IPS-11a (cell line): ENCODE results near the gene LIMS2.

Source experiments
- H3K4me3 ChIP-seq: one replicate; pipeline ENCODE4 v1.5.1; 2013; ENCODE audit warnings: low read depth, low read length, control low read depth

The LIMS2 gene

DNA sequence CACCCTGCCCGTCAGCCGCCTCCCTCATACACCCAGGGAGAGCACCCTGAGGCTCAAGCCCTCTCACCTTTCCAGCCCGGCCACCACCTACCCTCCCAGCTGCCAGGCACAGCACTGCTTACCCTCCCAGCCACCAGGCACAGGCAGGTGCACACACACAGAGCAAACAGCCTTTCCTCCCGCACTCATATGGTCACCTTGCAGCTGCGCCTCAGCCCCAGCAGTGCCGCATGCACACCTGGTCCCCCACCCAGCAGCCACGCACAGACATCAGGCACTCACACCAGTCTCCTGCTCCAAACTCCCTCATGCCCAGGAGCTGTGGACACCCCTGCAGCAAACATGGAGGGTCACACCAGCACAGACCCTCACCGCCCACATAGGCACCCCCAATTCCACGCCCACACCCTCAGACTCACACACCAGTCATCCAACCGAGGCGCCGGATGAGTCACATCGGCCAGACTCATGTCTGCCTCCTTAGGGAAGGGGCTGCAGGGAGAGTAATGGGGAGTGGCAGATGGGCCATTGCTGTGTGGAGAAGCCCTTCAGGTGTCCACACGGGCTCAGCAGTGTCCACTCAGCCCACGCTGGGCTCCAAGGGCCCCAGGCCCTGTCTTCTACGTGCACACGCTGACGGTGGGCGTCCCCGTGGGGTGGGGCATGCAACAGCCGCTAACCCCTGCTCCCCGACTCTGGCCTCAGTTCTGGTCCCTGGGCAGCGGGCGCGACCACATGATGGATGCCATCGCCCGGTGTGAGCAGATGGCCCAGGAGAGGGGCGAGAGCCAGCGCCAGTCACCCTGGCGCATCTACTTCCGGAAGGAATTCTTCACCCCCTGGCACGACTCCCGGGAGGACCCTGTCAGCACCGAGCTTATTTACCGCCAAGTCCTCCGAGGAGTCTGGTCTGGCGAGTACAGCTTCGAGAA lies 51.7 kb downstream of the LIMS2 start:
- H3K4me3 ChIP-seq, result no peak overlapping the region

DNA sequence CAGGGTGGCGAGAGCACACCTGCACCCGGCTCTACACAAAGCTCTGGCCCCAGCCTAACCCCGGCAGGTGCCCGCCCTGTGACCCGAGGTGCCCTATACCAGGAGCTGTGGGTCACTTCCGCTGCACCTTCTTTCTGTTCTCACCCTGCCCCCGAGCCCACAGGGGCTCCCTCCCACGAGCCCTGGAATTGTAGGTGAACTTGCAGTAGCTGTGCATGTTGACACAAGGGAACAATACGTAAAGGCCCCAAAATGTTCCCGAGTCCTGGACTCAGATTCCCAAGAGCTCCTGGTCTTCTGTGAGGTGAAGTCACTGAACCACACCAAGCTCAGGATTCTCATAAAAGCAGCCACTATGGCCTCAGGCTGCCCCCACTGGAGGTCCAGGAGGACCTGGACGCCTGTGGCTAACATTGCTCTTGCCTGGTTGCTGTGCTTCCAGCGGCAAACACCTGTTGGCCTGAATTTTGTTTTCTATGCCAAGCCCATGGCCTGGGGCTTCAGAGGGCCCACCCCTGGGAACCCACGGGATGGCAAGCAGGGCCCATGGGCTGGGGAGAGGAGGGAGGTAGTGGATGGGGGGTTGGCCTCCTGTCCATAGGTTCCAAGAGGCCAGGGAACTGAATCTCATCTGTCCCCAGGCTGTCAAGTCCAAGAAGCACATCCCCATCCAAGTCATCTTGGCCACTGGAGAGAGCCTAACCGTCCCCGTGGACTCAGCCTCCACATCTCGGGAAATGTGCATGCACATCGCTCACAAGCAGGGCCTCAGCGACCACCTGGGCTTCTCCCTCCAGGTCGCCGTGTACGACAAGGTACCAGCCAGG lies 52.6 kb downstream of the LIMS2 start:
- H3K4me3 ChIP-seq, result no peak overlapping the region

DNA sequence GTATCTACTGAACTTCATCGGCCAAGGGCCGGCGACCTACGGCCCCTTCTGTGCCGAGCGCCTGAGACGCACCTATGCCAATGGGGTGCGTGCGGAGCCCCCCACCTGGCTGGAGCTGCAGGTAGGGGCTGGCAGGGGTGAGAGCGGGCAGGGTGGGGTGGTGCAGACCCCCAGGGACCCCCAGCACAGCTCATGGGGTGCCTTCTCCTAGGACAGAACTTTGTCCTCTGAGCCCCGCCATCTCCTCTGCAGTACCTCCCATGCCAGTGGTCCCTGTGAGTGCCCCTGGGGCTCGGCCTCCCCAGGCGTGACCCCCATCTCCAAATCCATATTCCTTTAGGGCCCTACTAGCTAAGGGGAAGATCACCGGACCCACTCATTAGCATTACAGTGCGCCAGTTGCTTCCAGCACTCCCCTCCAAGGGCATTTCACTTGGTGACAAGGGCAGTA lies 53.3 kb downstream of the LIMS2 start:
- H3K4me3 ChIP-seq, result no peak overlapping the region

DNA sequence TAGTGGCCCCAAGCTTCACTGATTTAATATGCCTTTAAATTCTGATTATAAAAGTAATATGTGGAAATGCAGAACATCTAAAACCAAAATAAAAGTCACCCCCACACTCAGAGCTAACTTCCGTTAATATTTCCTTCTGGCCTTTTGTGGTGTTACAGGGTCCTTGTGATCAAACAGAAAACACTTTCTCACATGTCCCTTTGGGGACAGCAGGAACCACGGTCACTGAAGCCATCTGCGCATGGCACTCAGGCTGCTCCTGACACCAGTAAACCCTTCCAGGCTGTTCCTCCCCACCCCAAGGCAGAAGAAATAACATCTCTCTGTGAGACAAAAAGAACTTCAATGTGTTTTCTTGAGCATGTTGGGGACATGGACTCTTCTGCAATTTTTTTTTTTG lies 54.5 kb downstream of the LIMS2 start:
- H3K4me3 ChIP-seq, result no peak overlapping the region

DNA sequence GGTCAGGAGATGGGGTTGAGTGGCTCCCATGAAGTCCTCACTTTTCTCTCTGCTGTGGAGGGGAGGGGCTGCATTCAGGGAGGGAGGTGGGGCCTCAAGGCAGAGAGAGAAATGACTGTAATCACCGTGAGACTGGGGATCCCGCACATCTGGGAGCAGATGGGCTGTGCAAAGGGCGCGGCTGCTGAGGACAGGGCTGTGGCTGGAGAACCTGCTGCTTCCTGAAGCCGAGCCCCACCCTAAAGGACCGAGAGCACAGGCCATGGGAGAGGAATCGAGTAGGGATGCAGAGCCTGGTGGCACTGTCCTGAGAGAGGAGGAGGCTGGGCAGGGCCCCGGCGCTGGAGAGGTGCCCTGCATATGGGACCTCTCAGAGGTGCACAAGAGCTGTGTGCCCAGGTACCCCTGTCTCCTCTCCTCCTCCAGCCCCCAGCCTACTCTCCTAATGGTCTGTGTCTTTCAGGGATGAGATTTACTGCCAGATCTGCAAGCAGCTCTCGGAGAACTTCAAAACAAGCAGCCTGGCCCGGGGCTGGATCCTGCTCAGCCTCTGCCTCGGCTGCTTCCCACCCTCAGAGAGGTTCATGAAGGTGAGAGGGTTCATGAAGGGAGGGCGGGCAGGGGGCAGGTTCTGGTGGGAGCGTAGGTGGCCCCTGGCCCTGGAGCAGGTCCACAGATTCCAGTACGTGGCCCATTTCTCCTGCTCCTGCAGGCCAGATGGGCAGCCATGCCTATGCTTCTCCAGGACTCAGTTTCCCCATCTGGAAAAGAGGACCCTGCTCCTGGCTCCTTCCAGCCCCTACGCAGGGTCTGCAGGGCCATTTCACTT lies 55.2 kb downstream of the LIMS2 start:
- no peak overlapping the region for H3K4me3 ChIP-seq

DNA sequence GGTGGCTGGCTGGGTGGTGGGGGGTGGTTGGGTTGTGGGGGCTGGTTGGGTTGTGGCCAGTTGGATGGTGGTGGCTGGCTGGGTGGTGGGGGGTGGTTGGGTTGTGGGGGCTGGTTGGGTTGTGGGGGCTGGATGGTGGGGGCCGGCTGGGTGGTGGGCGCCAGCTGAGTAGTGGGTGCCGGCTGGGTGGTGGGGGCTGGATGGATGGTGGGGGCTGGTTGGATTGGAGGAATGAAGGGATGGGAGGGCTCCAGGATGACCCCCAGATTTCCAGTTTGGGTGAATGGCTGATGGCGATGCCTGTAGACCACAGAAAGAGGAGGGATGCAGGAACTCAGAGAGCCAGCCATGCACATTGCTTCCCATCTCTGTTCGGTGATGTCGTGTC lies 56.1 kb downstream of the LIMS2 start:
- H3K4me3 ChIP-seq, result no peak overlapping the region

DNA sequence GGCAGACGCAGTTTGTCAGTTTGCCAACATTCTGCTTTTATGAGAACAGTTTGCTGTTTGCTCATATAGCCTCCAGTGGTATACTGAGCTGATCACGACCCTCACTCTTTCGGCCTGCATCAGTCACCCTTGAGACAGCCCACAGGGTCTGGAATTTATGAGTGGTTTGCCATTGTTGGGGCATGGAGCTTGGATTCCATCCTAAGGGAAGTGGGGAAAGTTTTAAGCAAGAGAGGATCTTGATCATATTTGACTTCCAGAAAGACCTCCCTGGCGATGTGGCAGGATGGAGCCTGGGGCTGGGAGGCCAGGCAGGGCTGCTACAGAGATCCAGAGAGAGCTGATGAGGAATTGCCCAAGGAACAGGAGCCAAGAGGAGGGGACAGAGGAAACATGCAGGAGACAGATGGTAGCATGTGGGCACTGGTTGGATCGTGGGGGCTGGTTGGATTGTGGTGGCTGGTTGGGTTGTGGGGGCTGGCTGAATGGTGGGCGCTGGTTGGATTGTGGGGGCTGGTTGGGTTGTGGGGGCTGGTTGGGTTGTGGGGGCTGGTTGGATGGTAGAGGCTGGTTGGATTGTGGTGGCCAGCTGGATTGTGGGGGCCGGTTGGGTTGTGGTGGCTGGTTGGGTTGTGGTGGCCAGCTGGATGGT lies 56.7 kb downstream of the LIMS2 start:
- no peak overlapping the region for H3K4me3 ChIP-seq

DNA sequence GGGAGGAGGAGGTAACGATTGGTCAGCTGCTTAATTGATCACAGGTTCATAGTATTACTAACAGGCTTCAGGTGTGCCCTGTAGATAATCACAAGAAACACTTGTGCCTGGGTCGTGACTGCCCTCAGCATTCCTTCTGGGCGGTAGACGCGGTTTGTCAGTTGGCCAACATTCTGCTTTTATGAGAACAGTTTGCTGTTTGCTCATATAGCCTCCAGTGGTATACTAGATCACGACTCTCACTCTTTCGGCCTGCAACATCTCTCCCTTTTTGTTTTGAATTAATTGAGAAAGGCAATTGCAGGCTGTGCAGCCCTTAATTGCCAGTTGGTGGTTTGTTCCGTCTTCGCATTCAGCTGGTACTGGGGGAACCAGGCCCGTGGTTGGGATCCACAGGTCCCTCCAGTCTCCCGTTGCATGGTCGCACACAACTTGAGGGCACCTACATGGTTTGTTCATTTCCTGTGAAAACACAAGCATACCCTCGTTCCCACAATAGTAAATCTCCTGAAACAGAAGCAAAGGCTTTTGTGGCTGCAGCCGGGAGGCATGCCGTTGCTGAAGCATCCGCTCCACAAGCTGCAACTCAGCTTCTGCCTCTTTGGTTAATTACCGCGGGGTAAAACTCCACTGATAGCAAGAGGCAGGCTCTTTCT lies 59.7 kb downstream of the LIMS2 start:
- no peak overlapping the region for H3K4me3 ChIP-seq

DNA sequence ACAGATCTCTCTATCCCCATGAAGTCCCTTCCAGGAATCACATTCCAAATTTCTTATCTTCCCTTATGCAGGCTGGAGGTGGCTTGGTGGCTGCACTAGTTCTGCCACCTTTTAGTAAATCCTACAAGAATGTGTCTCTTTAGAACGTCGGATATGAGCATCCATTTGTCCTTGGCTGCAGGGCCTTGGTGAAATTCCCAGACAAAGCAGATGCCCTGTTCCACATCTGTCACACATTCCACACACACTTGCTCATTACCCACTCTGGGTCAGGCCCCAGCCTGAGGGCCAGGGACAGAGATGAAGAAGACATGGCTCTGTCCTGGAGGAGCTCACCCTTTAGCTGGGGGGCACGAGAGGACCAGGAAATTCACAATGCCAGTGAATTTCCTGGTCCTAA lies 60.6 kb downstream of the LIMS2 start:
- H3K4me3 ChIP-seq, result no peak overlapping the region

DNA sequence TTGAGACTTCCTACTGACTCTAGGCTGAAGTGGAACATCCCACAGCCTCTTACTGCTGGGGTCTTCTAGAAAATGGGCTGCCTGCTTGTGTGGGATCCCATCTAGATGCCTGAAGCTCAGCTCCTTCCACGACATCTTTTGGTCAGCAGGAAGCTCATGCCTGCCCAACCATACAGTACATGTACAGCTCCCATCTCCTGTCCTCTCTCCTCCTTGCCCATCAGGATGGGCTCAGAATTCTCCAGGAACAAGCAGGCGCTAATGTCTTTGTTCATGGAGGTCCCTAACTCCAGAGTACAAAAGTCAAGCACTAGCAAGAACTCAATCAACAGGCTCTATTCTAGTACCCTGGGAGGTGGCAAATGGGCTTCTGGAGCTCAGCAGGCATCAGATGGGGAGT lies 61.1 kb downstream of the LIMS2 start:
- H3K4me3 ChIP-seq, result no peak overlapping the region

DNA sequence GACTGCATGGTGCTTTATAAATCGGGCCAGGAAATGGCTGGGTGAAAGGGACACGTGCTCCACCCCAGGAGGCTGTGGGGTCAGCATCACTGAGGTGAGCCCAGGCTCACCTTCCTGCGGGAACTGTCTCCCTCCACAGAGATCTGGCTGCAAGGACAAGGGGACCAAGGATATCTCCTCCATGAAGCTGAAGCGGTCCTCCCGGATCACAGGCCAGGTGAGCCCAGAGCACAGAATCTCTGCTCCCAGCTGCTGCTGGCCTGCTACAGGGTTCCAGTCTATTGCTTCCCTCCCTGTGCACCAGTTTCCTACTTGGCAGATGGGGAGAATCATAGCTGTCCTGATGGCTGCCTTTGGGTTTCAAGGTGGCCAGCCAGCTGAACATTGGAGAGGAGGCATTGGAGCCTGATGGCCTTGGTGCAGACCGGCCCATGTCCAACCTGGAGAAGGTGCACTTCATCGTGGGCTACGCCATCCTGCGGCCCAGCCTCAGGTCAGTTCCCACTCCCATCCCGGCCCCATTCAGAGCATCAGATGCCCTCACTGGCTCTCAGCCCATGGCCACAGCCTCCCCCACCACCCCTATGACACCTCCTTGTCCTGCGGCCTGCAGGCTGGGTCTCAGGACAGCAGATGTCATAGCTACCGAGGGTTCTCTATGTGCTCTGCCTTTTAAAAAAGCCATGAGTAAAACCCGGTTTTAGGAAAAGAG lies 63.1 kb downstream of the LIMS2 start:
- H3K4me3 ChIP-seq, result no peak overlapping the region

DNA sequence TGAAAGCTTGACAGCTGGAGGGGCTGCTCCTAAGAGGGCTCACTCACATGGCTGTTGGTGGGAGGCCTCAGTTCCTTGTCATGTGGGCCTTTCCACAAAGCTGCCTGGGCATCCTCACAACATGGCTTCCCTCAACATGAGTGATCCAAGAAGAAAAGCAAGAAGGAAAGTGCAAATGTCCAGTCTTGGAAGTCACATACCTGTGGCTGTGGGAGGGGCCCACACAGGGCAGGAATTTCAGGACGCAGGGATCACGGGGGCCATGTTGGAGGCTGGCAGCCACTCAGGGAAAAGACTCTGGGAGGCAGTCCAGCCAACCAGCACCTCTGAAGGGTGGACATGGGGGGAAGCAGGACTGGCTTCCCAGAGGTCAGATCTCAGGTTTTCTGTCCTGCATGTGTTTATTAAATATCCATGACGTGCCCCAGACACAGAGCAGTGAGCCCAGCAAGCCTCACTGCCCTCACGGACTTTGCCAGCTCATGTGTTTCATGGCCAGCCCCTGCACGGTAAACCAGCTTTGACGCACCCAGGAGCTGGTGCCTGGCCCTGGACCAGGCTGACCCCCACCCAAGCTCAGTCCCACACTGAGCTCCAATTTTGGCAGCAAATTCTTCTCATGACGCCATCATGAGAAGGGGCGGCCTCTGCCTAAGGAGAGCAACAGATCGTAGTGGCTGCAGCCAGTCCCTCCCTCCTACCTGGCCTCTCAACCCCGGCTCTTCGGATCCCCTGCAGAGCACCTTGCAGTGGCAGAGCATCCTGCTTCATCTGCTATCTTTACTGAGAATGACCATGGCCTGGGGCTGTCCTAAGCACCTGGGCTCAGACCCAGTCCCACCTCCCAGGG lies 64.0 kb downstream of the LIMS2 start:
- no peak overlapping the region for H3K4me3 ChIP-seq

DNA sequence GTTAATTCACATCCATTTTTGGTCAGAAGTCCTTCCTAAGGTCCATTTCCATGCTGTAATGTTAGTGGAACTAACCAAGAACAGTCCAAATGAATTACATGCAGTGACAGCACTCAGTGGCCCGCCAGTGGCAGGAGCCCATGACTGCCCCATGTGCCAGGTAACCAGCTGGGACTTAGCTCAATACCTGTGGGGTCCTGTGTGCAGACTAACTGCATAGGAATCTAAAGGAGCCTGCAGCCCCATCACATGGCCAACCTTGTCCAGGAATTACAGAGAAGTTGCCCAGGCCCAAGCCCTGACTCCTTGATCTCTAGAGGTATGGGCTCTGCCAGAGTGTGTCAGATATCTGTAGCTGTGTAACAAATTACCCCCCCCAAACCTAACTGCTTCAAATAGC lies 64.8 kb downstream of the LIMS2 start:
- H3K4me3 ChIP-seq, result no peak overlapping the region

DNA sequence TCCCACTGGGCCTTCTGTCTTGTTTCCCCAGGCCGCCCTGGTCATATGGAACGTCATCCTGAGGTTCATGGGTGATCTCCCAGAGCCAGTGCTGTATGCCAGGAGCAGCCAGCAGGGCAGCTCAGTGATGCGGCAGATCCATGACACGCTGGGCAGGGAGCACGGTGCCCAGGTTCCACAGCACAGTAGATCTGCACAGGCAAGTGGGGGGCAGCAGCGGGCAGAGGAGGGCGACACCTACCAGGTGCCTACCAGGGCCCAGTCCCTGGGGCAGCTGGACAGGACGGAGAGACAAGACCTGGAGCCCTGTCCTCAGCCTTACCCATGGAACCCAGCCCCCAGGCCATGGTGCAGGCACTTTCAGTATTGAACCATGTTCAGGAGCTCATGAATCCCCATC lies 65.5 kb downstream of the LIMS2 start:
- no peak overlapping the region for H3K4me3 ChIP-seq

DNA sequence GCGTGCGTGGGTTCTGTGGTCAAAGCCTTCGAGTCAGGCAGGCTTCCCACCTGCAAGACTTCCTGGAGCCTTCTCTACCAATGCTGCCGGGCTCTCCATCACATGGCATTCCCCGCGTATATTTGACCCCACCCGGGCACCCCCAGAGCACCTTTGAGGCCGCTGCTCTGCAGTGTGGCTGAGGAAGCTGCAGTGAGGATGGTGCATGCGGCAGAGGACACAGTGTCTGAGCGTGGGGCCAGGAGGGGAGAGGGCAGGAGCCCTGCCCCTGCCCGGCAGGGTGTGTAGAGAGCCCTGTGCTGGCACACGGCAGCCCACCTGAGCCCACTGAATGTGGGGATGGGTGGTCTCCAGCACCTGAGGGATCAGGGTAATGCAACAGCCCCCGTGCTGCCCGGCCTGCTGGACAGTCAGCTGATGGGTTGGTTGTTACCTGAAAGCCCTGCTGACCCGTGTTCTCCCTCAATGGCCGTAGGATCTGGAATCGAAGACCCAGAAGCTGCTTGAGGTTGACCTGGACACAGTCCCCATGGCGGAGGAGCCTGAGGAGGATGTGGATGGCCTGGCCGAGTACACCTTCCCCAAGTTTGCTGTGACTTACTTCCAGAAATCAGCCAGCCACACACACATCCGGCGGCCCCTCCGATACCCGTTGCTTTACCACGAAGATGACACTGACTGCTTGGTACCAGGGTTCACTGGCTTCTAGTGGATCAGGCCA lies 66.1 kb downstream of the LIMS2 start:
- no peak overlapping the region for H3K4me3 ChIP-seq

DNA sequence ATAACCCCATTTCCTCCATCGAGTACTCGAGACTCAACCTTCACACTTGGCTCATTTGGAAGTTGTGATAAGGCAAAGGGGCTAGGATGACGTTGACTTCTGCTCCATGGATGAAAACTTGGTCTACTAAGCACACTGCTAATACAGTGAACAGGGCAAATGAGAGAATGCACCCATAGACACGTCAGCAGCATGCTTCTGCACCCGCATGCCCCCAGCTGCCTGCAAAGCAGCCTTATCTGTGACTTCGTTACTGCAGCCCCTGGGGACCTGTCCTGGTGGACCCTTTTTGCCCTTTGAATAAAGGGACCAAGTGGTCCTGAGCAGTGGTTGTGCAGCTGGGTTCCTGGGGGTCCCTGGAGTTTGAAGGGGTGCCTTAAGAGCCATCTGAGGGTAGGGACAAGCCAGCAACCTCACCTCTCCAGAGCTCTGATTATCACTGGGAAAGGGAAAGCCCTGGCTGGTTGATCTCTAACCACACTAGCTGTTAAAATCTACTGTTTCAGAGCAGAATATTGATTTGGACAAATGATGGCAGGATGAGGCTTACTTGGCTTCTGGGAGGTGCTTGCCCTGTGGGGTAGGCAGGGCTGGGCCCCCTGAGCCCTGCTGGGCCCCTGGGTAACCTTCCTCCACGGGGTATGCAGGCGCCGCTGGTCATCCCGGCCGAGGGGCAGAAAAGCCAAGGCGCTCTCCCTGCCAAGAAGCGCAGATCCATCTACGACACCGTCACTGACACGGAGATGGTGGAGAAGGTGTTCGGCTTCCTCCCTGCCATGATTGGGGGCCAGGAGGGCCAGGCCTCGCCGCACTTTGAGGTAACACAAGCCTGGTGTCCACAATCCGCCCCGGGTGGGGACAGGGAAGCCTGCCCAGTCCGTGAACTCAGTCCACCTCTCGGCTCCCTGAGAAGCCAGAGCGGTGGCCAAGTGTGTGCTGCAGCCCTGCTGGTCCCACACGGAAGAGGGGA lies 67.0 kb downstream of the LIMS2 start:
- no peak overlapping the region for H3K4me3 ChIP-seq

DNA sequence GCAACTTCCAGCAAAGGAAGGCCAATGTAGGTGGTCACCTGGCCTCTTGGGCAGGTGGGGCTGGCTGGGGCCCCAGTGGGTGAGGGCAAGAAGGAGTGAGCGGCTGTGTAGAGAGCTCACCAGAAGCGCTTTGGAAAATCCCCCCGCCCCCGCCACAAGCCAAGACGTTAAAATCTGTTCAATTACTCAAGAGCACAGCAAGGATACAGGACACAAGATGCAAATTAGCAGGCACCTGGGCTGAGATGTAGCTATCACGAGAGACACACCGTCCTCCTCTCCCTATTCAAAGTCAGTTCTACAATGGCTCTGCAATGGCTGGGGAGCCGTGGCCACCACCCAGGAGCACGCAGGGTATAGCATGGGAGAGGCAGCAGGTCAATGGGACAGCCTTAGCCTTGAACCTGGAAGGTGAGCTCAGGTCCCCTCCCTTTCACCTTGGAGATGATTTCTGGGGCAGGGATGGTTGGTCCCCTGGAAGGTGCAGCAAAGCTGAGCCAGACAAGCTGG lies 67.9 kb downstream of the LIMS2 start:
- no peak overlapping the region for H3K4me3 ChIP-seq
